Stimulated activated CD4-positive, alpha-beta T cell treated with anti-CD3 and anti-CD28 coated beads, Interleukin-12 subunit alpha, Interleukin-12 subunit beta, amount 100 ng/mL, for 24 hours (primary cell): ENCODE measurements around the gene ZNF407.

Source experiments
- DNase-seq, 2 experiments: peaks; one replicate each; pipeline ENCODE4 v3.0.0-alpha.2; 2020; ENCODE audit warnings: low read depth in 2 of 2

The ZNF407 gene

GRCh38 chr18:74722237-74722636, 124.6 kb downstream of the ZNF407 start:
- DNase-seq: no peak

DNA sequence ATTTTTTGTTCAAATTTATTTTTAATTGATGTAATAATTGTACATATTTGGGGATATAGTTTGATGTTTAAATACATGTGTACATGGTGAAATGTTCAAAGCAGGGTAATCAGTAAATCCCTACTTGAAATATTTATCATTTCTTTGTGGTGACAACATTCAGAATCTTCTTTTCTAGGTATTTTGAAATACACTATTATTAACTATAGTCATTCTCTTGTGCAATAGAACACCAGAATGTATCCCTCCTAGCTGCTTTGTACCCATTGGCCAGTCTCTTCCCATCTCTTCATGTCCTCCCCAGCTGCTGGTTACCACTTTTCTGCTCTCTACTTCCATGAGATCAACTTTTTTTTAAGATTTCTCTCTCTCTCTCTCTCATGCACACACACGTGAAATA, 126.5 kb downstream of the ZNF407 start:
- DNase-seq: no peak

GRCh38 chr18:74725690-74726089, 128.0 kb downstream of the ZNF407 start:
- DNase-seq: no peak

DNA sequence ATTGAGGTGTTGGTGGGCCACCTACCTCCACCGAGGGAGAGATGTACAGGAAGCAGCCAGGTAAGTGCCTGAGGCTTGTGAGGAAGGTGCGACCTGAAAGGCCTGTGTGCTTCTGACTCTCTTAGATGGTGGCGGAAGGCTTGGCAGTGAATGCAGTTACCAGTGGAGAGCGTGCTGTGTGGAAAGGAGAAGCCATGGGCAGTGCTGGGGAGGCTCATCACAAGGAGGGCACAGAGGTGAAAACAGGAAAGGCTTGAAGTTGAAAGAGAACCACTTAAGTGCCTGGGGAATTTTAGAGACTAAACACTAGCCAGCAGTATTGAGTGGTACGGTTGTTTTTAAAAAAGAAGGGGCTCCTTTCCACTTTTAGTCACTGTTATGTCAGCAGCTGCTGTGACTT, 130.9 kb downstream of the ZNF407 start:
- no peak for DNase-seq

DNA sequence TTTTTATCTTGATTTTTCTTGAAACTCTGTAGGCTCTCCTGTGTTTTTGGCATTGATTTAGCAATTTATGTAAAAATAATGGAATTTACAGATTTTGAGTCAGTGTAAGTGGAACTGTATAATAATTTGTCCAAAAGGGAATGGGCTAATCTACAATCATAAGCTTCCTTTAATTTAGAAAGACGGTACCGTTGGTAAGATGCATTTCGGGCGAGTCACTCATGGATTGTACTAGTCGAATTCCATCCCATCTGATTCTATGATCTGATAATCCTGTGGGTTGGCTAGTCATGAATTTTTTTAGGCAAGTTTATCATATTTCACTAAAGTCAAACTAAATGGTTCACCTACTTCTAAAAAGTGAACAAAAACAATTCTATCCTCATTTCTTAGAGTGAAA, 133.4 kb downstream of the ZNF407 start:
- no peak for DNase-seq

GRCh38 chr18:74732380-74732779, 134.7 kb downstream of the ZNF407 start:
- no peak for DNase-seq

DNA sequence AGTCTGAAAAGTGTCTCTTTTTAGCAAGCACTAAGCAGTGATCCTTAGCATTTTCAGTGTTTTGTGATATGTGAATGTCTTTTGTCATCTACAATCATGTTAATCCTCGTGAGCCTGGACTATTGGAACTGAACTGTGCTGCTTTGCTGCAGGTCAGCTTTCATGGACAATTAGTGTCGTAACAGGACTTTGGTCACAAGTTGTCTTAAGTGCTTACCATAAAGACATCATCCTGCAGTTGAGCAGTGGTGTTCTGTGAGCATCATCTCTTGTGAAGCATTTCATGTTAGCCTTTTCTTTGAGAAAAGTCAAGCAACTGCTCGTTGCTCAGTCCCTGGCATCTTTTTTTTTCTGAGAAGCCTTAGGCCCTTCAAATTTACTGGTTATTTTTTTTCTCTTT, 135.9 kb downstream of the ZNF407 start:
- DNase-seq: no peak

DNA sequence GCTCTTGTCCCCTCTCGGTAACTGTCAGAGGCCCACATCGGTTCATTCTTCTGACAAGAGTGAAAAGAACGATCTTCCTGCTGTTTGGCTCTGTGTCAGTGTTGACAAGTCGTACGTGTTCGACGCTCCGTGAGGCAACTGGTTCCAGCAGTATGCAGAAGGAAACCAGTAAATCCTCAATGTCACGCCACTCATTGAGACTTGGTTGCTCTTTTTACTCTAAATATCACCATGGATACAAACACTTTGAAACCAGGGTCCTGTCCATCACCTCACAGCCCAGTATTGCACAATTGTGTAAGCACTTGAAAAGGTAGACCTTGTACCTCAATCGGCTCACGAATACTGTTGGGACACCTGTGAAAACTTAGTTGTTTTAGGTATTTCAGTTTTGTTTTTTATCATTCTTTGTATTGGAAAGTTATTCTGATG, 136.4 kb downstream of the ZNF407 start:
- DNase-seq: no peak

- DNase-seq: no peak
Observed at GRCh38 chr18:74739926-74740325, 142.3 kb downstream of the ZNF407 start.

DNA sequence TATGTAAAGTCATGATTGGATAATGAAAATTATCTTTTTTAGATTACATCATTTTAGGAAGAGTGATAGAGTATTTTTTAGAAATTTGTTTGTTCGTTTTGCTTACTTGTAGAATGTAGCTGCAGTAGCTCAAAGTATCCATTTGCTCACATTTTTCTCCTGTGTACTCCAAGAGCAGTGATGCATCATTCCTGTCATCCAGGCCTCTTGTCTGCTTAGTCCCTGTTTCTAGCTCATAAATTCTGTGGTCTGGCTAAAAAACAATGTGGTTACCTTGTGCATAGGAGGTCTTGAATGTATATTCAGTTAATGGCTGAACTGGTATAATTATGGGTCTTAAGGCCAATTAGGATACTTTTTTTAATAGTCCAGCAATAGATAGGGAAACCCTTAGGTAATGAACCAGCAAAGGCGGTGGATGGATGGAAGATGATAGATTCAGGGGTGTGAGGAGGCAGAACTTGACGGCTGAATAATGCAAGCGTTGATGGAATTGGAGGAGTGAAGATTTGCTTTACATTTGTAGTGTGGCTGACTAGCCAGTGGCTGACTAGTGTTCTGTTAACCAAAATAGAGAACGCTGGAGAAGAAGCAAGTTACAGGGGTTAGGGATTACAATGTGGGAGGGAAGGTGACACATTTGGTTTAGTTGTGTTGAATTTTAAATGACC, 145.0 kb downstream of the ZNF407 start:
- no peak for DNase-seq

DNA sequence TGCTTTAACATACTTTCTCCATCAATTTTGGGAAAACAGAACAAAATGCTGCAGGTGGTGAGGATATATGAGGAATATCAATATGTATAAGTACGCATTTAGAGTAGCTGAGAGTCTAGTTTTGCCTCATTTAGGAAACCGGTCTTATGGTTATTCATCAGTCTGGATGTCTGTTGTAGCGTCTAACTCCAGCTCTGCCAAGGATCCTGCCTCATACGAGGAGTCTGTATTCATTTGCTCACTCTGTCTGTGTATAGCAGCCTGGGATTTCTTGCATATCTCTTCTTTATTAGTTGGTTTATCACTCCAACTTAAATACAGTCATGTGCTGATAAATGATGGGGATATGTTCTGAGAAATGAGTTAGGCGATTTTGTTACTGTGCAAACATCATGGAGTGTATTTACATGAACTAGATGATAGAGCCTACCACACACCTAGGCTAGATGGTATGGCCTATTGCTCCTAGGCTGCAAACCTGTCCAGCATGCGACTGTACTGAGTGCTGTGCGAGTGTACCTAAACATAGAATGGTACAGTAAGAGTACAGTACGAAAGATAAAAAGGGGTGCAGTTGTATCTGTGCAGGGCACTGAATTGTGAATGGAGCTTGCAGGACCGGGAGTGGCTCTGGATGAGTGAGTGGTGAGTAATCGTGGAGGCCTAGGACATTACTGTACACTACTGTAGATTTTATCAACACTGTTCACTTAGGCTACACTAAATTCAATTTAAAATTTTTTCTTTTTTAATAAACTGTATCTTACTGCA, 148.1 kb downstream of the ZNF407 start:
- no peak for DNase-seq

- DNase-seq: no peak
Observed at GRCh38 chr18:74748809-74749208, 151.1 kb downstream of the ZNF407 start.

DNA sequence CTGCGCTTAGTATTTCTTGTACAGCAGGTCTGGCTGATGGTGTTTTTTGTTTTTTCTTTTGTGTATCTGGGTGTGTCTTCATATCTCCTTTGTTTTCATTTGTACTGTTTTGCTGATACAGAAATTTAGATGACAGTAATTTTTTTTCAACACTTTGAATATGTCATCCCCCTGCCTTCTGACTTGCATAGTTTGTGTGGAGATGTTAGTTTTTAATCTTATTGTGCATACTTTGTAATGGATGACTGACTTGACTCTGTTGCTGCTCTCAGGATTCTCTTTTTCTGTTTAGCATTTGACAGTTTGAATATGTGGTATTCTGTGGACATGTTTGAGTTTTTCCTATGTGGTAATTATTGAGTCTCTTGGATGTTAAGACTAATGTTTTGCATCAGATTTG, 161.3 kb downstream of the ZNF407 start:
- no peak for DNase-seq

DNA sequence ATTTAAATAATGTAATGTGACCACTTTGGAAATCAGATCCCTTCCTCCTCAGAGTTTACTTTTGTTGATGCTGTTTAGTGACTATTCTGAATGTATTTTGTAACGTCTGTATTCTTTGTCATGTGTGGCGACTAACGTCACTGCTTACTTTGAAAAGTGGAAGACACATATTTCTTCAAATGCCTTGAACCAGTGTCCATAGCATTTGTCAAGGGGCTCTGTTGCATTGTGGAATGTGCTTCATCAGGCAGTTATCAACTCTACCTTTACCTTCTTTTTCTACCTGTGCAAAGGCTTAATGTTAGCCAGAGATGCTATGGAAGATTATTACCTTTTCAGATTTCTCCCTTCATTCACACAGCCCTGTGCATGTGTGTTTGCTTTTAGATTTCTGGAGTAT, 162.4 kb downstream of the ZNF407 start:
- no peak for DNase-seq

DNA sequence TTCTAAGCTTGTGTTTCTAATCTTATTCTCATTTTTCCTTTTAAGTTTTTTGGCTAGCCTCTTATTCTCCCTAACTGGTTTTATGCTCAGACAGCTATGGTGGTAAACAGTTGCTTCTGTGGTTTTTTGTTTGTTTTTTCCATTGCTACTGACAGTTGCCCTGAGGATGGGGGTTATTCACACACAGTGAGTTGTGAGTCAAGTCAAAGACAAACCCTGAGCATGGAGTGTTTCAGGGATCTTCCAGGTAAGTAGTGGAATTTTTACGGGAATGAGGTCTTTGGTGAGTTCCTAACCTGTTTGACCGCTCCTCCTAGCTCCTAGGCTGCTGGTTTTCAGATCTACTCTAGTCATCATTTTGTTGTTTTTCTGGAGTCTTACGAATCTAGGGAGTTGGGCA, 162.8 kb downstream of the ZNF407 start:
- no peak for DNase-seq

- DNase-seq: no peak
Observed at GRCh38 chr18:74766251-74766650, 168.6 kb downstream of the ZNF407 start.

GRCh38 chr18:74768096-74768495, 170.4 kb downstream of the ZNF407 start:
- DNase-seq: no peak

GRCh38 chr18:74773171-74773624, 175.5 kb downstream of the ZNF407 start:
- no peak for DNase-seq

GRCh38 chr18:74774486-74774885, 176.8 kb downstream of the ZNF407 start:
- DNase-seq: no peak

DNA sequence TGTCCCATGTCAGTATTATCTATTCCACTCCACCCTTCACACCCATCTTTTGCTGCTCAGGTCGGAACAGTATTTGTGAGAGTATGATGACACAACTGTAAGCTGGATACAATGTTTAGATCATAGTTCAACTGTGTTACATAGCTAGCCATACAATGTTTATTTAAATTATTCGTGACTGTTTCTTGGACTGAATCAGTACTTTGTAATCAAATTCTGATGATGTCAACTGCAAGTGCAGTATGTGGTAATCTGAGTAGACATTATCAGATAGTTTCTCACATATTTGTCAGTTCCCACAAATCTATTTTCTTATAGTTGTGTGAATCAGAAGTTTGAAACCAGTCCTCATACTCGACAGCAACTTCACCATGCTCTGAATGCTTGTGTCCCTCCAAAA, 177.6 kb downstream of the ZNF407 start:
- no peak for DNase-seq

DNA sequence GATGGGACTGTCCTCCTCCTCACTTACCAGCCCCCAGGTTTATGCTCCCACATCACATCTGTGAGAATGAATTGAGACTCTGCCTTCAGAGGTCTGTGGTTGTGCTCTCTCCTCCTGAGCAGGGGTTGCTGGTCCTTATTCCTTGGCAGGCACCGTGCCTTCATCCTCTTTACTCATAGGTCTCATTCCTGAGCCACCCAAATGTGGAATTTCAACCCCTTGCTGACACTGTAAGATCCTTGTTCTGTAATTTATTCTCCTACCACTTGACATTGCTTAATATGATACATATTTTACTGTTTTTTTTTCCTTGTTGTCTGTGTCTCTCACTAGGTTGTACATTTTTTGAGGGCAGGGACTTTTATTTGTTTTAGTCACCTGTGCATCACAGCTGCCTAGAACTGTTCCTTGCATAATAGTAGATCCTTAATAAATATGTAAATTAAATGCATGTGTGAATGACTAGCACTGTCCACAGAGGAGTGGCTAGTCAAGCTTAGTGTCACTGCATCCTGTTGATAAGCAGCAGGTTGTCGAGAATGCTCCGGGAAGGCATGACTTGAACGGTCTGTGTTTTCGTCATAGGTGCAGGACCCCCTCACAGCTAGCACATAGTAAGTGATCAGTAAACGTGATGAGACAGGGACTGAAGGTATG, 180.6 kb downstream of the ZNF407 start:
- no peak for DNase-seq

DNA sequence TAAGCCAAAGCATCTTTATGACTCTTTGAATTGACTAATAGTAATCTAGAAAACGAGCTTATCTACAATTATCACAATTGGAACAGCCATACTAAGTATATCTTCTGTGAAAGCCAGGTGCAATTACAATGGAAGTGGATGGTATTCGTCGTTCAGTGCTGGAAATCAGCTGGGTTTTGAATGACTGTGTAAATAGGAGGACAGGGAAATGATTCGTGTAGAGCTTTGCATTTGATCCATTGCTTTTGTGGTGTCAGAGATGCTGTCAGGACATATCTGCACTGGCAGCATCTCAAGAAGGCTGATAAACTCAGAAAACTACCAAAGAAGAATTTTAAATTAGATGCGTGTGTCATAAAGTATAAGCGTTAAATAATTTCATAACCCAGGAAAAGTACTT, 187.1 kb downstream of the ZNF407 start:
- DNase-seq: no peak

DNA sequence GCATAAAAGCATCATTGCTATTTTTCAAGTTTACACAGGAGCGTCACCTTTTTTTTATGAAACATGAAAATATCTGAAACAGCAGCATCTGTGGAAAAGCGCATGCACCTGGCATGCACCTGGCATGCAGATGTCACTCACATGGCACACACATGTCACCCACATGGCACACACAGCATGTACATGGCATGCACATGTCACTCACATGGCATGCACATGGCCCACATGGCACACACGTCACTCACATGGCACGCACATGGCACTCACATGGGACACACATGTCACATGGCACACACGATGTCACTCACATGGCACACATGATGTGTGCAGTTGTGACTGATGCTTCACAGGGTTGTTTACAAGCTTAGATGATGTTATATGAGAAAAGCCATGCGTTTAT, 188.0 kb downstream of the ZNF407 start:
- DNase-seq: no peak
